ENCODE measurements around the gene ZNF184. TPM values are rescaled to one million over a fixed set of nuclear protein-coding genes. Genes with fewer than 3 reads are reported as not detected.

Gene ZNF184
- 10 to 100 TPM in 1 of 6 donors, 1 to 10 TPM in 5; 3.9 to 14.4 (median 5.1) TPM for total RNA-seq

DNA sequence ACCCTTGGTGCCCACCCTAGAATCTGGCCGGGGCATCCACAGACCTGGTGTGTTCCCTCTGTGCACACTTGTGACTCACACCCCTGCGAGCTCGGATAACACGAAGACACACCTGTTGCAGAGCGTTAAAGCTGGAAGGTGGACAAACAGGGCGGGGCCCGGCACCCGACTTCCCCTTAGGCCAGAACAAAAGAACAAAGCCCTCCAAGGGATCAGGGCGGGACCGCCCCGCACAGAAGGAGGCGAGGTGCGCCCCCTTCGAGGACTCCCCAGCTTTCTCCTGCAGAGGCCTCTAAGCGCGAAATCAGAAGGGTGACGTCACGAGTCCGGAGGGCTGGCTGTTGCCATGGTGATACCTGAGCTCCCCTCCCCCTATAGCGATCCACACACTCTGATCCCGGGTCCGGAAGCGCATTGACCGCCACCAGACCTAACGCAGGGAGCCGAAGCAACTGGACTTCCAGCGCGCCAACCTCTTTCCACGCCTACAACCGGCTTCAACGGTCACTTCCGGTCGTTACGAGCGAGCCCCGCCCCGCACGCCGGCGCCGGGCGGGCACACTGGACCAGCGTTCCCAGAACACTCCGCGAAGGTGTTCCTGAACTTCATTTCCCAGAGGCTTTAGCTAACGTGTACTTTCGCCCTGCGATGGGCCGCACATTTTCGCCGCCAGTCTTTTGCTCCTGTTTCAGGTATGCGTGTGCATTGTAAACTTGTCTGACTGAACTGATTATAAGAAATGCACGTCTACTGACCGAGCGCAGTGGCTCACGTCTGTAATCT is at the start of gene ZNF184:
Gene ZNF184 (minus strand): TSS at position 489 of the 784 bp plus-strand sequence. CDS start 811 bp downstream, outside the sequence.
- Histone ChIP-seq H3K9me3 (no peaks in the 10 kb centered on the region), H3K4me3 (peak within 1 kb of the TSS; percentile 57 to 86 (median 68)), H3K36me3 (peaks cover 0 to 23% (median 0%) of the 10 kb centered on the region in 4 donors), H3K4me1 (peaks cover 16 to 24% (median 17%) of the 10 kb centered on the region in 4 donors), H3K27ac (peak within 1 kb of the TSS; percentile 85 to 94 (median 89)), H3K27me3 (no peaks in the 10 kb centered on the region)
- 0% methylated on average over 18 to 56 of the region's 56 CpGs for WGBS, 2 donors
- DNase-seq: peak; percentile 97 to 99
- peak in 1 of 4 donors; percentile 28 for TF ChIP-seq EP300 (IDR thresholded peaks at IDR 0.05)
- TF ChIP-seq POLR2A (IDR thresholded peaks at IDR 0.05): peak in 3 of 4 donors; percentile 72 to 89 (median 75)
- TF ChIP-seq, protein P1, sequence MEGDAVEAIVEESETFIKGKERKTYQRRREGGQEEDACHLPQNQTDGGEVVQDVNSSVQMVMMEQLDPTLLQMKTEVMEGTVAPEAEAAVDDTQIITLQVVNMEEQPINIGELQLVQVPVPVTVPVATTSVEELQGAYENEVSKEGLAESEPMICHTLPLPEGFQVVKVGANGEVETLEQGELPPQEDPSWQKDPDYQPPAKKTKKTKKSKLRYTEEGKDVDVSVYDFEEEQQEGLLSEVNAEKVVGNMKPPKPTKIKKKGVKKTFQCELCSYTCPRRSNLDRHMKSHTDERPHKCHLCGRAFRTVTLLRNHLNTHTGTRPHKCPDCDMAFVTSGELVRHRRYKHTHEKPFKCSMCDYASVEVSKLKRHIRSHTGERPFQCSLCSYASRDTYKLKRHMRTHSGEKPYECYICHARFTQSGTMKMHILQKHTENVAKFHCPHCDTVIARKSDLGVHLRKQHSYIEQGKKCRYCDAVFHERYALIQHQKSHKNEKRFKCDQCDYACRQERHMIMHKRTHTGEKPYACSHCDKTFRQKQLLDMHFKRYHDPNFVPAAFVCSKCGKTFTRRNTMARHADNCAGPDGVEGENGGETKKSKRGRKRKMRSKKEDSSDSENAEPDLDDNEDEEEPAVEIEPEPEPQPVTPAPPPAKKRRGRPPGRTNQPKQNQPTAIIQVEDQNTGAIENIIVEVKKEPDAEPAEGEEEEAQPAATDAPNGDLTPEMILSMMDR (IDR thresholded peaks at IDR 0.05): peak in 1 of 6 experiments; percentile 8
- TF ChIP-seq POLR2AphosphoS5 (IDR thresholded peaks at IDR 0.05): peak; percentile 90
- ATAC-seq (ENCODE audit: low FRiP score in 2 of 2): peak; percentile 99

DNA sequence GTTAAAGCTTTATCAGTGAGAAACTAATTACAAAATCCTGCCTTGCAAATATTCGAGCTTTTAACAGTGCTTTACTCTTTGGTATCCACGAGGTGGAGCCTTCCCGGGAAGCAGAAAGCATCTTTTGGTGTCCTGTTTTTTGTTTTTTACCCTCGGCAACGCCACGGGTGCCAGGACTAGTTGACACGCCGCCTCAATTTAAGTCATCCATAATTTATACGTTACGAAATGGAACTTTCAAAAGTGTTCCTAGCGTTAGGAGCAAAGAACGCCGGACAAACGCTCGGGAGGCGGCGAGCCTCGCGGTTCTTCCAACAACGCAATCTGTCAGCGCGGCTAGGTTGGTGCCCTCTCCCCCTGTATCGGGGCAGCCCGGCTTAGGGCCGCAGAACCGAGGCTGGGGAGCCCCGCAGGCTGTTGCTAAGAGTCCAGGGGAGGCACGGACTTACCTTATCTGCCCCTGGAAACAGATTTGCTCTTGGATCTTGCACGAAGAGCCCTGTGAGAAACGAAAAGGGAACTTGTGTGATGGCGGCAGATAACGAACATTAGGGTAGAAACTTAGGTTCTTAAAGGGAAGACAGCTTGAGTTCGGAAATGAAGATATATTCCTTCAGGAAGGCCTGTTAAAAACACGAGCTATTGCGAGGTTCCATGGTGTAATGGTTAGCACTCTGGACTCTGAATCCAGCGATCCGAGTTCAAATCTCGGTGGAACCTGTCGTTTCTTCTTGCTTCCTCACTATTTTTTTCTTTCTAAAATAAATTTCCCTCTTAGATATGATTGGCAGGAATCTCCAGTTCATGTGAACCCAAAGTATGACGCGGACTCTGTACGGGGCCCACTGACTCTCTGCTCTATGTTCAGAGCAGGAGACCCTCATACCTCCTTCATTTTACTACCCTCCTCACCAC is 46.2 kb upstream of the ZNF184 start:
- Histone ChIP-seq H3K4me3 (peak overlapping the region; percentile 65 to 76 (median 70)), H3K4me1 (peaks cover 6 to 11% (median 6%) of the 10 kb centered on the region in 4 donors), H3K36me3 (no peaks in the 10 kb centered on the region), H3K9me3 (no peaks in the 10 kb centered on the region), H3K27ac (peak overlapping the region; percentile 66 to 93 (median 86)), H3K27me3 (peaks cover 0 to 3% (median 0%) of the 10 kb centered on the region in 4 donors)
- DNase-seq (peak; percentile 51 to 87), ATAC-seq (ENCODE audit: low FRiP score in 2 of 2) (peak; percentile 83 to 93)
- TF ChIP-seq, protein P1 (IDR thresholded peaks at IDR 0.05): peak; percentile 45 to 63 (median 51)
- no peak for TF ChIP-seq POLR2AphosphoS5 (IDR thresholded peaks at IDR 0.05)
- WGBS, 2 donors: 1% methylated on average over 39 to 42 of the region's 42 CpGs

DNA sequence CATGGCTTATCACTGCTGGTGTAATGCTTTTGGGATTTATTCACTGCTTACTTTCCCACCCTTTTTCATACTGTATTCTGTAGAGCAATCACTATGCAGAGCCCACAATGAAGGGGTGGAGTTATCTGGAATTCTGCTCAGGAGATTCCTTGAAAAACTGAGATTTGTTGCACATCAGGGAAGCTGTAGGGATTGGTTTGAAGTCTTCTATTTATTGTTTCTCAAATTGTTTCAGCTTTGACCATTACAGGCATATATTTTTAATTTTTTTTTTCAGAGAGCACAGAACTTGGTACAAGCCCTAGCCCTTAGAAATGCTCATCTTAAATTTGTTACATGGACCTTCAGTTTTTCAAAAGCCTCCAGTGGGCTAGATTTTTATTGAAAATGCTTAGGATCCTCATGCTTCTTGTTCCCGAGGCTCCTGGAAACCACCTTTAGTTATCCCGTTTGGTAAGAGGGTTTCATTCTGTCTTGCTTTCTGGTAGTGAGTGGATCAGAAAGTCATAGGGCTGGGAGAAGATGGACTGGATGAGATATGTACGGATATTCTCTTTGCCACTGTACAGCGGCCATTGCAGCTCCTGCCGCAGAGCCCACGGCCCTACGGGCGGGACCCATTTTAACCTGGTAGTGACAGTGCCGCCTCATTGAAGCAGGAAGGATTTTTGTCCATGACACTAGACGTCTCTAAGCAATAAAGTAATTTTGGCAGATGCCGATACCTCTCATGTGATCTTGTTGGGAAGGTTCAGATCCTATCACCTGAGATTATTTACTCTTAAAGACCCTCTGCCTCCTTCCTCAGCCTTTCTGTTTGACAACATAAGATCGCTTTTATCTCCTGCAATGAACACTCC is 45.3 kb upstream of the ZNF184 start:
- H3K36me3 ChIP-seq: no peaks in the 10 kb centered on the region
- H3K4me3 ChIP-seq: peak overlapping the region in 3 of 4 donors; percentile 65 to 70 (median 69)
- H3K27me3 ChIP-seq: peaks cover 0 to 5% (median 0%) of the 10 kb centered on the region in 4 donors
- peaks cover 6 to 11% (median 6%) of the 10 kb centered on the region in 4 donors for H3K4me1 ChIP-seq
- DNase-seq (no peak), ATAC-seq (ENCODE audit: low FRiP score in 2 of 2) (peak; percentile 16 to 50)
- peak overlapping the region in 3 of 4 donors; percentile 83 to 93 (median 88) for H3K27ac ChIP-seq
- TF ChIP-seq POLR2A (IDR thresholded peaks at IDR 0.05) (no peak), POLR2AphosphoS5 (IDR thresholded peaks at IDR 0.05) (no peak), EP300 (IDR thresholded peaks at IDR 0.05) (no peak)
- TF ChIP-seq, protein P1 (IDR thresholded peaks at IDR 0.05): no peak
- no peaks in the 10 kb centered on the region for H3K9me3 ChIP-seq
- 48 to 53% methylated on average over 12 of the region's 12 CpGs for WGBS, 2 donors

DNA sequence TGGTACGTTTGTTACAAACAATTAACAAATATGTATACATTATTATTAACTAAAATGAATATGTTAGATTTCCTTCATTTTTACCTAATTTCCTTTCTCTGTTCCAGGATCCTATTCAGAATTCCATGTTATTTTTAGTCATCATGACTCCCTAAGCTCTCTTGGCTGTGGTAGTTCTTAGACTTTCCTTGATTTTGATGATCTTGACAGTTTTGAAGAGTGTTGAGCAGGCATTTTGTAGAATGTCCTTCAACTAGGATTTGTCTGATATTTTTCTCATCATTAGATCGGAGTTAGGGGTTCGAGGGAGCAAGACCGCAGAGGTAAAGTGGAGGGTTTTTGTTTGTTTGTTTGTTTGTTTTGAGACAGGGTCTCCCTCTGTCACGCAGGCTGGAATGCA is 44.3 kb upstream of the ZNF184 start:
- Histone ChIP-seq H3K27me3 (peaks cover 0 to 5% (median 0%) of the 10 kb centered on the region in 4 donors), H3K36me3 (no peaks in the 10 kb centered on the region)
- 81 to 83% methylated on average over 5 of the region's 5 CpGs for WGBS, 2 donors

More for the DNA sequence above, 44.3 kb upstream of the ZNF184 start:
- TF ChIP-seq EP300 (IDR thresholded peaks at IDR 0.05): no peak
- TF ChIP-seq, protein P1 (IDR thresholded peaks at IDR 0.05): no peak
- no peak for TF ChIP-seq POLR2AphosphoS5 (IDR thresholded peaks at IDR 0.05)
- TF ChIP-seq POLR2A (IDR thresholded peaks at IDR 0.05): no peak
- H3K27ac ChIP-seq: no peak overlapping the region
- peaks cover 6 to 11% (median 6%) of the 10 kb centered on the region in 4 donors for H3K4me1 ChIP-seq
- H3K9me3 ChIP-seq: no peaks in the 10 kb centered on the region
- no peak for DNase-seq
- H3K4me3 ChIP-seq: no peak overlapping the region
- ATAC-seq (ENCODE audit: low FRiP score in 2 of 2): no peak

Measured in upper lobe of left lung (tissue), 6 donors.